ENCODE measurements around the gene WRAP53.

WRAP53 gene

DNA sequence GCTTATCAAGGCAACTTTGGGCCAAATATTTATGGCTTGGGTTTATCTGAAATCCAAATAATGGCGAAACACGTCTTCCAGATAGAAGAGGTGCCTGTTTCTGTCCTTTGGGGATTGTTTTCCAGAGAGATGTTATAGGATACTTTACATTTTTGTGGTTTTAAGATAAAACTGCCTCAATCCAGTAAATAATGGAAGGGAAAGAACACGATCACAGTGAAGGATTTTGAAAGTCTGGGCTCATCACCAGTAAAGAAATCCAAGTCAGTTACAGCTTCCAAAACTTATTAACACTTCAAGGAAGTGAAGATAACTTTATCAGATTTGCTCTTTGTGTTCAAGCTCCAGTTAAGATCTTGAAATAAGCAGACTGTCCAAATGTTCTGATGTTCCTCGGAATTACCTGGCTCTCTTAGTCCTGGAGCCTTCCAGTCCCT is 59.4 kb downstream of the WRAP53 start:
- no peak for DNase-seq

DNA sequence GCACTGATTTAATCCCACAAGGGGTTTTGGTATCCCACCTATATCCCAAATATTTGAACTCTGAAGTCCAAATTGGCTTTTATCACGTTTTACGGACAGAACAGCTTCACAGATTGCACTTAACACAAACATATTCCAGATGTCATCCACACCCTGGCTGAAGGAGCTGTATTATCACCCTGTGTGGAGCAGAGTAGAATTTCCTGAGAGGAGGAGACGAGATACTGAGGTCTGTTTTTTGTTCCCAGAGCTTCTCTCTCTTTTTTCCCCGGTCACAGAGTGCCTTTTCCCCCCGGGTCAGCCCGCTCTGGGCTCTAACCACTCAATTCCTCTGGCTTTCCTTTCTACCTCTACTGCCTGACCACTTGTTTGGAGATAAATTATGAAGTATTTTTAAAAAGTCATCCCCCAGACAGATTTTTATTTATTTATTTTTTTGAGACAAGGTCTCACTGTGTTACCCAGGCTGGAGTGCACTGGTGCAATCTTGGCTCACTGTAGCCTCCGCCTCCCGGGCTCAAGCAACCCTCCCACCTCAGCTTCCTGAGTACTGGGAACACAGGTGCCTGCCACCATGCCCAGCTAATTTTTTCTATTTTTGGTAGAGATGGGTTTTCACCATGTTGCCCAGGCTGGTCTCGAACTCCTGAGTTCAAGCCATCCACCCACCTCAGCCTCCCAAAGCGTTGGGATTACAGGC is 59.9 kb downstream of the WRAP53 start:
- no peak for DNase-seq

DNA sequence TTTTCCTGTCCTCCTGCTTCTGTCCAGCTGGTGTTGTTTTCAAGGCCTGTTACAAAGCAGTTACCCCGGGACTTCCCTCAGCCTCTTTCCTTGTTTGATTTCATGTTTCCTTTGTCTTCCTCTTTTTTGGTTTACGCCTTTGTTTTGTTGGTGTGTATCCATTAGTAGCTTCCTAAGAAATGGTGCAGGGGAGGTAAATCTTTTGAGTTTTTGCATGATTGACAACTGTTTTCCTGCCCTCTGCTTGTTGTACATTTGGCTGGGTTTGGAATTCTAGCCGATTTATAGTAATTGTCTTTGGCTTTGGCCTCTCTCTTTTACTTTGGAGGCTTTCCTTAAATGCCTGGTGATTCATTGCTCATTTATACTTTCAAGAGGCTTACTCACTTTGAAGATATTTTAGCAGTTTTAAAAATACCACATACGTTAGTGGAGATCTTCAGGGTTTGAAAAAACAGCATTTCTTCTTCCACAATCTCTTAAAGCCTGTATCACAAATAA is 62.1 kb downstream of the WRAP53 start:
- DNase-seq: no peak
